ENCODE measurements around the gene VSTM2B. TPM values are rescaled to one million over a fixed set of nuclear protein-coding genes. Genes with fewer than 3 reads are reported as not detected.

VSTM2B gene
- total and polyA plus RNA-seq, 10 donors: not detected

DNA sequence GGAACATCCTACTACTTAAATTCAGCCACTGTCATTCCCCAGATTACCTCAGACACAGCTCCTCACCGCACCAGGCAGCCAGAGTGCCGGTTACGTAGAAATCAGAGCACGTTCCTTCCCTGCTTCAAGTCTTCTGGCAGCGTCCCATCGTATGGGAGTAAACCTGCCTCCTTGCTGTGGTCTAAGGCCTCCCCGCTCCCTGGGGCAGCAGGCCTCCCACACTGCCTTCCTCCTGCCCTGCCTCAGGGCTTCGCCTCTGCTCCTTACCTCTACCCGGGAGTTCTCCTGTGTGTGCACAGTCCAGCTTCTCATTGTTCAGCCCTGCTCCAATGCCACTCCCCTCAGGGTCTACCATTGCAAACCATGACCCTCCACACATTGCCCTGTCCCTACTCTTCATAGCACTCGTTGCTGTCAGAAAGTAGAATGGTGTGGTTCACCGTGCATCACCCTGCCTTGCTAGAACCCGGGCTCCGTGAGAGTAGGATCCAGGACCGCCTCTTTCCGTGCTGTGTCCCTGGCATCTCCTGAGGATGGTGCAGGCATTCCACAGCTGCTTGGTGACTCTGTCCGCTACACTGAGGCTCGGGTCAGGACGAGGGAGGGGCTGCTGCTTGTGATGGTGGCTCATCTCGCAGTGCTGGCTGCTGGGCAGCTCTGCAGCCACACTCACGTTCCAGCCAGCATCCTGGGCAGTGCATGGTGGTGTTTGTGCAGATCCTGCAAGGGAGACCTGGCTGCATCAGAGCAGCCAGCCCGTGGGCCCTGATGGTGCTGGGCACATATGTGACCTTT is 87.2 kb downstream of the VSTM2B start:
- no peak overlapping the region for H3K4me3 ChIP-seq
- peaks cover 0 to 26% (median 13%) of the 10 kb centered on the region in 6 donors for H3K4me1 ChIP-seq
- peak; percentile 66 for DNase-seq

DNA sequence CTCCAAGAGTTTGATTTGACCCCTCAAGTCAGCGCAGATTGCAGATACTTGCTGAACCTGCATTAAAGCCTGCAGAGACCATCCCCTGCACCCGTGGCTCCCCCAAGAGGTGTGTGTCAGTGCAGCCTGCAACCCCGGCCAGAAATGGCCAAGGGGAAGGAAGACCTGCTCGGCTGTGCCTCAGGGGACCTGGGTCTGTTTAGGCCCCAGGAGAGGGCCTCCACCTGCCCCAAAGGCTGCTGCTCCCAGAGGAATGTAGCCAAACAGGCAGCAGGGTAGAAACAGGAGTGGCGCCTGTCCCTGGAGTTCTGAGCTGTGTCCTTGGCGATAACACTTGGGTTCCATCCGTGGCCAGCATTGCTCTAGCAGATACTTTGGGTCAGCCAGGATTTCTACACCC is 88.3 kb downstream of the VSTM2B start:
- no peaks in the 10 kb centered on the region for H3K27me3 ChIP-seq (replicated peaks in 1 of 7)
- DNase-seq: peak; percentile 62
- peaks cover 0 to 25% (median 13%) of the 10 kb centered on the region in 6 donors for H3K4me1 ChIP-seq
- H3K9me3 ChIP-seq: no peaks in the 10 kb centered on the region
- TF ChIP-seq, protein P1, sequence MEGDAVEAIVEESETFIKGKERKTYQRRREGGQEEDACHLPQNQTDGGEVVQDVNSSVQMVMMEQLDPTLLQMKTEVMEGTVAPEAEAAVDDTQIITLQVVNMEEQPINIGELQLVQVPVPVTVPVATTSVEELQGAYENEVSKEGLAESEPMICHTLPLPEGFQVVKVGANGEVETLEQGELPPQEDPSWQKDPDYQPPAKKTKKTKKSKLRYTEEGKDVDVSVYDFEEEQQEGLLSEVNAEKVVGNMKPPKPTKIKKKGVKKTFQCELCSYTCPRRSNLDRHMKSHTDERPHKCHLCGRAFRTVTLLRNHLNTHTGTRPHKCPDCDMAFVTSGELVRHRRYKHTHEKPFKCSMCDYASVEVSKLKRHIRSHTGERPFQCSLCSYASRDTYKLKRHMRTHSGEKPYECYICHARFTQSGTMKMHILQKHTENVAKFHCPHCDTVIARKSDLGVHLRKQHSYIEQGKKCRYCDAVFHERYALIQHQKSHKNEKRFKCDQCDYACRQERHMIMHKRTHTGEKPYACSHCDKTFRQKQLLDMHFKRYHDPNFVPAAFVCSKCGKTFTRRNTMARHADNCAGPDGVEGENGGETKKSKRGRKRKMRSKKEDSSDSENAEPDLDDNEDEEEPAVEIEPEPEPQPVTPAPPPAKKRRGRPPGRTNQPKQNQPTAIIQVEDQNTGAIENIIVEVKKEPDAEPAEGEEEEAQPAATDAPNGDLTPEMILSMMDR (IDR thresholded peaks at IDR 0.05 in 8 of 11, conservative IDR thresholded peaks at IDR 0.05 in 3 of 11): no peak
- no peak for TF ChIP-seq POLR2A (IDR thresholded peaks at IDR 0.05)
- TF ChIP-seq POLR2AphosphoS5 (IDR thresholded peaks at IDR 0.05): no peak
- intact Hi-C loops (cut with DNase I; ENCODE audit: low total_unique reads): loop anchor here (10.0 kb wide), 1 partner anchor 51 kb away; the partner anchor contains the start of gene PLEKHF1
- WGBS, 5 donors: 83 to 98% (median 88%) methylated on average over 7 of the region's 7 CpGs
- peaks cover 11 to 83% (median 71%) of the 10 kb centered on the region in 6 donors for H3K36me3 ChIP-seq
- H3K27ac ChIP-seq: no peak overlapping the region
- no peak overlapping the region for H3K4me3 ChIP-seq

More for the DNA sequence above, 87.2 kb downstream of the VSTM2B start:
- 91 to 96% (median 94%) methylated on average over 16 to 21 of the region's 21 CpGs for WGBS, 5 donors
- TF ChIP-seq, protein P1 (IDR thresholded peaks at IDR 0.05 in 8 of 11, conservative IDR thresholded peaks at IDR 0.05 in 3 of 11): no peak
- peak in 1 of 3 donors; percentile 16 for TF ChIP-seq POLR2AphosphoS5 (IDR thresholded peaks at IDR 0.05)
- Histone ChIP-seq H3K27me3 (replicated peaks in 1 of 7) (no peaks in the 10 kb centered on the region), H3K9me3 (no peaks in the 10 kb centered on the region), H3K27ac (no peak overlapping the region), H3K36me3 (peaks cover 11 to 91% (median 76%) of the 10 kb centered on the region in 6 donors)
- intact Hi-C loops (cut with DNase I; ENCODE audit: low total_unique reads): loop anchor here (10.0 kb wide), 1 partner anchor 52 kb away; the partner anchor contains the start of gene PLEKHF1

Other genes with a start within 250 kb of the VSTM2B start
- 10 to 100 TPM; 49.3 to 73.1 (median 60.7) TPM for gene POP4, start 80.3 kb downstream of the VSTM2B start, total RNA-seq
- 10 to 100 TPM; 54.5 to 69.1 (median 68.8) TPM for gene POP4, start 80.3 kb downstream of the VSTM2B start, polyA plus RNA-seq
- 10 to 100 TPM; 12.4 to 28.0 (median 18.5) TPM for gene PLEKHF1, start 139.5 kb downstream of the VSTM2B start, total RNA-seq
- gene PLEKHF1, start 139.5 kb downstream of the VSTM2B start, polyA plus RNA-seq: 10 to 100 TPM in 2 of 3 donors, 1 to 10 TPM in 1; 9.7 to 18.6 (median 10.7) TPM
- 10 to 100 TPM; 24.2 to 36.9 (median 30.2) TPM for gene C19orf12, start 189.3 kb downstream of the VSTM2B start, total RNA-seq
- 10 to 100 TPM; 13.8 to 19.3 (median 13.9) TPM for gene C19orf12, start 189.3 kb downstream of the VSTM2B start, polyA plus RNA-seq

Measured in spleen (tissue), 11 donors.